Liver (tissue), 9 donors: ENCODE results near the gene RBM10. TPM values are rescaled to one million over a fixed set of nuclear protein-coding genes. Genes with fewer than 3 reads are reported as not detected.
A peak's percentile ranks its signal among the peaks of the same experiment; 100 is the strongest.

Experiments
- DNase-seq: peaks from one replicate; pipeline ENCODE4 v3.0.0-alpha.2; 2017; ENCODE audit warnings: low spot score
- H3K27ac ChIP-seq, 2 donors: one replicate each; pipeline ENCODE4 v1.7.0; 2013; ENCODE audit warnings: inconsistent platforms in 2 of 2, low read length in 2 of 2, control low read depth in 1 of 2, low read depth in 1 of 2, mild to moderate bottlenecking in 1 of 2
- H3K27me3 ChIP-seq, 4 donors: one replicate each; pipeline versions ENCODE4 v1.6.1 to v1.7.0; 2013; ENCODE audit warnings: low read length in 3 of 4, inconsistent platforms in 1 of 4, mild to moderate bottlenecking in 1 of 4, moderate library complexity in 1 of 4; ENCODE audit not compliant: control insufficient read depth in 4 of 4, insufficient read depth in 4 of 4
- H3K36me3 ChIP-seq, 4 donors: one replicate each; pipeline versions ENCODE4 v1.6.1 to v1.7.0; 2013; ENCODE audit warnings: low read length in 3 of 4, mild to moderate bottlenecking in 3 of 4, low read depth in 1 of 4, moderate library complexity in 1 of 4; ENCODE audit not compliant: control insufficient read depth in 4 of 4, insufficient read depth in 3 of 4
- H3K4me1 ChIP-seq, 4 donors: one replicate each; pipeline versions ENCODE4 v1.6.1 to v1.7.0; 2013; ENCODE audit warnings: low read length in 3 of 4, mild to moderate bottlenecking in 3 of 4, moderate library complexity in 1 of 4; ENCODE audit not compliant: control insufficient read depth in 4 of 4, insufficient read depth in 4 of 4
- H3K4me3 ChIP-seq, 3 donors: one replicate each; pipeline versions ENCODE4 v1.6.1 to v1.7.0; 2013; ENCODE audit warnings: low read length in 3 of 3, control low read depth in 1 of 3, low read depth in 1 of 3, mild to moderate bottlenecking in 1 of 3
- H3K9ac ChIP-seq, 2 donors: one replicate each; pipeline ENCODE4 v1.7.0; 2013; ENCODE audit warnings: low read length in 2 of 2, mild to moderate bottlenecking in 2 of 2, moderate library complexity in 2 of 2, control low read depth in 1 of 2, low read depth in 1 of 2
- H3K9me3 ChIP-seq, 4 donors: one replicate each; pipeline versions ENCODE4 v1.6.1 to v1.7.0; 2013; ENCODE audit warnings: low read length in 3 of 4; ENCODE audit not compliant: control insufficient read depth in 4 of 4
- CTCF ChIP-seq: fragments of 150-350 bp; IDR thresholded peaks from 2 replicates; pipeline ENCODE4 v1.5.1; 2017; ENCODE audit warnings: improper control_type of control experiment, low read depth, low read length; ENCODE audit not compliant: missing input control
- EGR1 ChIP-seq, 2 donors: IDR thresholded peaks; 2 replicates each; pipeline ENCODE4 v1.6.1; 2016 to 2018; ENCODE audit warnings: antibody characterized with exemption in 2 of 2, low read depth in 2 of 2
- FOXA1 ChIP-seq: IDR thresholded peaks from 2 replicates; pipeline ENCODE4 v1.6.1; 2016; ENCODE audit warnings: antibody characterized with exemption
- FOXA2 ChIP-seq: IDR thresholded peaks from 2 replicates; pipeline ENCODE4 v1.6.1; 2016; ENCODE audit warnings: antibody characterized with exemption
- GABPA ChIP-seq, 2 donors: IDR thresholded peaks in 1 of 2; conservative IDR thresholded peaks in 1 of 2; 2 replicates each; pipeline ENCODE4 v1.6.1; 2016; ENCODE audit warnings: antibody characterized with exemption in 2 of 2, mild to moderate bottlenecking in 1 of 2, moderate library complexity in 1 of 2
- HNF4A ChIP-seq, 2 donors: conservative IDR thresholded peaks; 2 replicates each; pipeline ENCODE4 v1.6.1; 2016; ENCODE audit warnings: antibody characterized with exemption in 2 of 2, mild to moderate bottlenecking in 2 of 2
- HNF4G ChIP-seq: IDR thresholded peaks from 2 replicates; pipeline ENCODE4 v1.6.1; 2016; ENCODE audit warnings: antibody characterized with exemption
- JUND ChIP-seq, 2 donors: IDR thresholded peaks; 2 replicates each; pipeline ENCODE4 v1.6.1; 2016; ENCODE audit warnings: antibody characterized with exemption in 2 of 2
- MAX ChIP-seq: IDR thresholded peaks from 2 replicates; pipeline ENCODE4 v1.6.1; 2016; ENCODE audit warnings: antibody characterized with exemption
- NR2F2 ChIP-seq: IDR thresholded peaks from 2 replicates; pipeline ENCODE4 v1.6.1; 2016; ENCODE audit warnings: antibody characterized with exemption
- RAD21 ChIP-seq, 2 donors: IDR thresholded peaks; 2 replicates each; pipeline ENCODE4 v1.6.1; 2016; ENCODE audit warnings: antibody characterized with exemption in 2 of 2, mild to moderate bottlenecking in 2 of 2
- REST ChIP-seq: IDR thresholded peaks from 2 replicates; pipeline ENCODE4 v1.6.1; 2016; ENCODE audit warnings: antibody characterized with exemption, mild to moderate bottlenecking
- RXRA ChIP-seq, 2 donors: IDR thresholded peaks; 2 replicates each; pipeline ENCODE4 v1.6.1; 2017 to 2018; ENCODE audit warnings: antibody characterized with exemption in 2 of 2, mild to moderate bottlenecking in 1 of 2
- SP1 ChIP-seq: IDR thresholded peaks from 2 replicates; pipeline ENCODE4 v1.6.1; 2018; ENCODE audit warnings: antibody characterized with exemption, mild to moderate bottlenecking
- TAF1 ChIP-seq: conservative IDR thresholded peaks from 2 replicates; pipeline ENCODE4 v1.6.1; 2016; ENCODE audit warnings: antibody characterized with exemption, mild to moderate bottlenecking
- YY1 ChIP-seq: IDR thresholded peaks from 2 replicates; pipeline ENCODE4 v1.6.1; 2016; ENCODE audit warnings: antibody characterized with exemption, mild to moderate bottlenecking
- WGBS: extraction: QIAGEN DNeasy Blood & Tissue Kit; methylation state at CpG from one replicate; pipeline ENCODE4 v1.1.7; 2013; 5-methylcytosine and 5-hydroxymethylcytosine counted together
- polyA plus RNA-seq, 2 donors: library from polyadenylated mRNA; stranded (reverse) in 1 of 2; unstranded in 1 of 2; fragments of 200-250 nt in 1 of 2; fragments of >200 nt in 1 of 2; fragmentation: Nextera tagmentation in 1 of 2; extraction: Ambion mirVana in 1 of 2; gene quantifications; one replicate each; pipeline versions ENCODE4 v1.2.1 to v1.2.3, GENCODE V29; 2013 to 2015
- total RNA-seq, 2 donors: library from RNA; depleted of rRNA; stranded (reverse); fragments of >200 nt; gene quantifications; one replicate each; pipeline ENCODE4 v1.2.3, GENCODE V29; 2014
- TF ChIP-seq, protein P1 (sequence below): IDR thresholded peaks from 2 replicates; pipeline ENCODE4 v1.6.1; 2016; ENCODE audit warnings: antibody characterized with exemption
- TF ChIP-seq, protein P2 (sequence below): IDR thresholded peaks from 2 replicates; pipeline ENCODE4 v1.6.1; 2016; ENCODE audit warnings: antibody characterized with exemption
- donor health status: healthy.
- donor health status: healthy.
- donor health status: healthy.
- donor health status: healthy.
- donor health status: healthy.

RBM10 gene, protein sequence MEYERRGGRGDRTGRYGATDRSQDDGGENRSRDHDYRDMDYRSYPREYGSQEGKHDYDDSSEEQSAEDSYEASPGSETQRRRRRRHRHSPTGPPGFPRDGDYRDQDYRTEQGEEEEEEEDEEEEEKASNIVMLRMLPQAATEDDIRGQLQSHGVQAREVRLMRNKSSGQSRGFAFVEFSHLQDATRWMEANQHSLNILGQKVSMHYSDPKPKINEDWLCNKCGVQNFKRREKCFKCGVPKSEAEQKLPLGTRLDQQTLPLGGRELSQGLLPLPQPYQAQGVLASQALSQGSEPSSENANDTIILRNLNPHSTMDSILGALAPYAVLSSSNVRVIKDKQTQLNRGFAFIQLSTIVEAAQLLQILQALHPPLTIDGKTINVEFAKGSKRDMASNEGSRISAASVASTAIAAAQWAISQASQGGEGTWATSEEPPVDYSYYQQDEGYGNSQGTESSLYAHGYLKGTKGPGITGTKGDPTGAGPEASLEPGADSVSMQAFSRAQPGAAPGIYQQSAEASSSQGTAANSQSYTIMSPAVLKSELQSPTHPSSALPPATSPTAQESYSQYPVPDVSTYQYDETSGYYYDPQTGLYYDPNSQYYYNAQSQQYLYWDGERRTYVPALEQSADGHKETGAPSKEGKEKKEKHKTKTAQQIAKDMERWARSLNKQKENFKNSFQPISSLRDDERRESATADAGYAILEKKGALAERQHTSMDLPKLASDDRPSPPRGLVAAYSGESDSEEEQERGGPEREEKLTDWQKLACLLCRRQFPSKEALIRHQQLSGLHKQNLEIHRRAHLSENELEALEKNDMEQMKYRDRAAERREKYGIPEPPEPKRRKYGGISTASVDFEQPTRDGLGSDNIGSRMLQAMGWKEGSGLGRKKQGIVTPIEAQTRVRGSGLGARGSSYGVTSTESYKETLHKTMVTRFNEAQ
- total RNA-seq (10 to 100 TPM; 19.9 to 26.6 TPM), polyA plus RNA-seq (10 to 100 TPM in 1 of 2 donors, 1 to 10 TPM in 1; 8.2 to 15.0 TPM)

GRCh38 chrX:47144626-47145394 lies at the start of gene RBM10, which contains the start of gene NDUFB11:
Gene RBM10 (plus strand): TSS chrX:47145221. CDS start chrX:47147482, 2,261 bp downstream.
Gene NDUFB11 (minus strand): TSS chrX:47144702. CDS start chrX:47144679, 23 bp downstream.
- Histone ChIP-seq H3K9ac (peak within 1 kb of the TSS; percentile 51 to 86), H3K9me3 (no peaks in the 10 kb centered on the region), H3K27me3 (no peaks in the 10 kb centered on the region), H3K4me1 (peaks cover 6 to 24% (median 17%) of the 10 kb centered on the region in 4 donors), H3K27ac (peak within 1 kb of the TSS; percentile 78 to 88), H3K4me3 (peak within 1 kb of the TSS; percentile 75 to 87 (median 75)), H3K36me3 (peaks cover 0 to 14% (median 4%) of the 10 kb centered on the region in 4 donors)
- DNase-seq: peak; percentile 86
- under 1% methylated on average over 54 of the region's 54 CpGs for WGBS
- TF ChIP-seq REST: peak; percentile 77
- TF ChIP-seq YY1: peak; percentile 95
- TF ChIP-seq, protein P1, sequence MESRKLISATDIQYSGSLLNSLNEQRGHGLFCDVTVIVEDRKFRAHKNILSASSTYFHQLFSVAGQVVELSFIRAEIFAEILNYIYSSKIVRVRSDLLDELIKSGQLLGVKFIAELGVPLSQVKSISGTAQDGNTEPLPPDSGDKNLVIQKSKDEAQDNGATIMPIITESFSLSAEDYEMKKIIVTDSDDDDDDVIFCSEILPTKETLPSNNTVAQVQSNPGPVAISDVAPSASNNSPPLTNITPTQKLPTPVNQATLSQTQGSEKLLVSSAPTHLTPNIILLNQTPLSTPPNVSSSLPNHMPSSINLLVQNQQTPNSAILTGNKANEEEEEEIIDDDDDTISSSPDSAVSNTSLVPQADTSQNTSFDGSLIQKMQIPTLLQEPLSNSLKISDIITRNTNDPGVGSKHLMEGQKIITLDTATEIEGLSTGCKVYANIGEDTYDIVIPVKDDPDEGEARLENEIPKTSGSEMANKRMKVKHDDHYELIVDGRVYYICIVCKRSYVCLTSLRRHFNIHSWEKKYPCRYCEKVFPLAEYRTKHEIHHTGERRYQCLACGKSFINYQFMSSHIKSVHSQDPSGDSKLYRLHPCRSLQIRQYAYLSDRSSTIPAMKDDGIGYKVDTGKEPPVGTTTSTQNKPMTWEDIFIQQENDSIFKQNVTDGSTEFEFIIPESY: no peak
- TF ChIP-seq JUND (IDR thresholded peaks at IDR 0.05): no peak
- TF ChIP-seq FOXA1: no peak
- no peak for TF ChIP-seq FOXA2
- TF ChIP-seq RXRA (IDR thresholded peaks at IDR 0.05): no peak
- TF ChIP-seq SP1: peak; percentile 80
- no peak for TF ChIP-seq MAX
- no peak for TF ChIP-seq HNF4G
- TF ChIP-seq, protein P2, sequence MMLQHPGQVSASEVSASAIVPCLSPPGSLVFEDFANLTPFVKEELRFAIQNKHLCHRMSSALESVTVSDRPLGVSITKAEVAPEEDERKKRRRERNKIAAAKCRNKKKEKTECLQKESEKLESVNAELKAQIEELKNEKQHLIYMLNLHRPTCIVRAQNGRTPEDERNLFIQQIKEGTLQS: no peak
- TF ChIP-seq EGR1 (IDR thresholded peaks at IDR 0.05; ENCODE audit: low read depth in 2 of 2): no peak
- TF ChIP-seq CTCF: peak; percentile 68
- peak in 1 of 2 donors; percentile 38 for TF ChIP-seq RAD21 (IDR thresholded peaks at IDR 0.05)
- no peak for TF ChIP-seq NR2F2
- TF ChIP-seq HNF4A (conservative IDR thresholded peaks at IDR 0.05): peak in 1 of 2 donors; percentile 7
- peak; percentile 60 for TF ChIP-seq TAF1
- no peak for TF ChIP-seq GABPA (IDR thresholded peaks at IDR 0.05 in 1 of 2, conservative IDR thresholded peaks at IDR 0.05 in 1 of 2)
